Measurements from ENCODE around the gene CAPS.

GRCh38 chr19:5914358-5914774 lies 312 bp downstream of the CAPS start:
- TF ChIP-seq CTCF (IDR thresholded peaks at IDR 0.05; ENCODE audit: poor library complexity) (no peak), EZH2phosphoT487 (IDR thresholded peaks at IDR 0.05; ENCODE audit: low read depth, severe bottlenecking, unreplicated experiment) (no peak), EZH2 (IDR thresholded peaks at IDR 0.05; ENCODE audit: borderline replicate concordance) (no peak)

All from hepatocyte (in vitro differentiated cells).